ENCODE measurements around the gene SSC4D.
"Not testable (repeated sequence)": the region's sequence is repeated elsewhere in the genome, so short reads cannot be mapped to it uniquely, and the experiment has no call there.

The SSC4D gene

DNA sequence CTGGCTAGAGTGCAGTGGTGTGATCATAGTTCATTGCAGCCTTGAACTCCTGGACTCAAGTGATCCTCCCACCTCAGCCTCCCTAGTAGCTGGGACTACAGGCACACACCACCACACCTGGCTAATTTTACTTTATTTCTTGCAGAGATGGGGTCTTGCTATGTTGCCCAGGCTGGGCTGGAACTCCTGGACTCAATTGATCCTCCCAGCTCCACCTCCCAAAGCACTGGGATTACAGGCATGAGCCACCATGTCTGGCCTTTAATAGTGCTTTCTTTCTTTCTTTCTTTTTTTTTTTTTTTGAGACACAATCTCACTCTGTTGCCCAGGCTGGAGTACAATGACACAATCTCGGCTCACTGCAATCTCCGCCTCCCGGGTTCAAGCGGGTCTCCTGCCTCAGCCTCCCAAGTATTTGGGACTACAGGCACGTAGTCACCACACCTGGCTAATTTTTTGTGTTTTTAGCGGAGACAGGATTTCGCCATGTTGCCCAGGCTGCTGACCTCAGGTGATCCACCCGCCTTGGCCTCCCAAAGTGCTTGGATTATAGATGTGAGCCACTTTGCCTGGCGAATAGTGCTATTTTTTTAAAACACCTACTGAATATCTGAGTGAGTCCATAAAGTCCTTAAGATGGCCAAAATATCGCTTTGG is 8.3 kb upstream of the SSC4D start:
- DNase-seq: not testable (repeated sequence)

GRCh38 chr7:76412249-76412648 is 2.8 kb upstream of the SSC4D start:
- DNase-seq: no peak

GRCh38 chr7:76411626-76412025 is 2.1 kb upstream of the SSC4D start:
- no peak for DNase-seq

DNA sequence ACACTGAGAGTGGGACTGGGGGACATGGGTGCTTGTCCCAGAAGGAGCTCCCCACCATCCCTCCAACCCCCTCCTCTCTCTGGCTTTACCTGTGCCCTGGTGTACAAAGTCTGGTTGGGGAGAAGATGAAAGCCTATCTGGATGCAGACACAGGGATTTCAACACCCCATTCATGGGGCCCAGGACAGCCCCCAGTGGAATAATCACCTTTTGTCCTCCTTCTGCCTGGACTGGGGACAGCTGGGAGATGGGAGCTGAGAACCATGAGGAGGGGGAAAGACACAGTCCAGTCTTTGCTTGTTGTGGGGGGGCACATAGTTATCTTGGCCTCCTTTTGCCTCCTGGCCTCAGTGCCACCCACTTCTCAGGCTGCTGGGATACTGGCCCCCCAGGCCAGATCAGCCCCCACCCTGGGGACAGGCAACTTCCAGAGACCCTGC is 1.4 kb downstream of the SSC4D start:
- DNase-seq: no peak

- no peak for DNase-seq
These were observed 1.8 kb downstream of the SSC4D start for GRCh38 chr7:76407718-76408117.

- no peak for DNase-seq
These were observed 3.8 kb downstream of the SSC4D start for GRCh38 chr7:76405738-76406137.

DNA sequence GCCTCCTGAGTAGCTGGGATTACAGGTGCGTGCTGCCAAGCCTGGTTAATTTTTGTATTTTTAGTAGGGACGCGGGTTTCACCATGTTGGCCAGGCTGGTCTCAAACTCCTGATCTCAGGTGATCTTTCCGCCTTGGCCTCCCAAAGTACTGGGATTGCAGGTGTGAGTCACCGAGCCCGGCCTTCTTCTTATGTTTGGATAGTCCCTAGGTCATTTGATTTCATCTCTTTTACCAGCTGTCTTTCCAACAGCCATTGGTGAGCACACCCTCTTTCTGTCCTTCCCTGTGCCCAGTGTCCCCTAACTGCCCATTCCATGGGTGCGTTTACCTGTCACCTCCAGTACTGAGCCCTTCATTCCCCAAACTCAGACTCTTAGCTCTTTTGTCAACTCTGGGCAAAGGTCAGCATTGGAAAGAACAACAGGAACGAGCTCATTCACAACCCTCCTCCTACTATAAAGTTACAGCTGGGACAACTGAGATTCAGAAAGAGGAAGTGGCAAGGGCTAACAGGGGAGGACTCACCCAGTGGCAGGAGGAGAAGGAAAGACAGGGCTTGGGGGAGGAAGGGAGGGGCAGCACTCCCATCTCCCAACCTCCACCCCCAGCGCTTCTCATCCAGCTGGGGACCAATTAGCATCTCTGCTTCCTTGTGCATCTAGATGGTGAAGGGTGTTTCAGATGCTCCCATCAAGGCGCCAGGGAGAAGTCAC is 5.6 kb downstream of the SSC4D start:
- no peak for DNase-seq

- not testable (repeated sequence) for DNase-seq
These were observed 6.4 kb downstream of the SSC4D start for GRCh38 chr7:76403097-76403496.

- no peak for DNase-seq
These were observed 9.2 kb downstream of the SSC4D start for GRCh38 chr7:76400248-76400647.

DNA sequence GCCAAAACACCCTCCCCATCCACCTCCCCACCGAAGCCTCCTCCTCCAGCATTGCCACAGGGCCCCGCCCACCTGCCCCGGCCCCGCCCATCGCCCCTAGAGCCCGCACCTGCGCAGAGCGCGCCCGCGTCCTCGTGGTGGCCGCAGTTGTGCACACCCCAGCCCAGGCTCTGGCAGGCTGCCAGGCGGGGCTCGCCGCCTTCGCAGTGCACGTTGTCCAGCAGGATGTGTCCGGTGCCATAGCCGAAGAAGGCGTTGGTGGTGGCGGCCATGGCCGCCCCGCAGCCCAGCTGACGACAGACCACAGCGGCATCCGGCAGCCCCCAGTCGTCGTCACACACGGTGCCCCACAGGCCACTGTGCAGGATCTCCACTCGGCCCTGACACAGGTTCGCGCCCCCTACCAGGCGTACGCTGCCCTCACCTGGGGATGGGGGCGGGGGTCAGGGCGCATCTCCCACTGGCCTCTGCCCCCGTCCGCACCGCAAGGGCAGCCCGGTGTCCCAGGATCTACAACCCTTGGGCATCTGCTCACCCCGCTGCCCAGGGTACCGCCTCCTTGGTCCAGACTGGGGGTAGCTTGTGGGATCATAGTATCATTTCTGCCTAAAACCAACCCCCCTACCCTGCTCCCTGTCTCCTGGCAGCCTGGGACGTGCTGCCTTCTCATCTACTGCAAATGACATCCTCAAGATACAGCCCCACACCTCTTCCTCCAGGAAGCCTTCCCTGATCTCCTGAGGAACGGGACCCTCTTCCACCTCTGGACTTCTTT is 11.9 kb downstream of the SSC4D start:
- peak; percentile 80 for DNase-seq

DNA sequence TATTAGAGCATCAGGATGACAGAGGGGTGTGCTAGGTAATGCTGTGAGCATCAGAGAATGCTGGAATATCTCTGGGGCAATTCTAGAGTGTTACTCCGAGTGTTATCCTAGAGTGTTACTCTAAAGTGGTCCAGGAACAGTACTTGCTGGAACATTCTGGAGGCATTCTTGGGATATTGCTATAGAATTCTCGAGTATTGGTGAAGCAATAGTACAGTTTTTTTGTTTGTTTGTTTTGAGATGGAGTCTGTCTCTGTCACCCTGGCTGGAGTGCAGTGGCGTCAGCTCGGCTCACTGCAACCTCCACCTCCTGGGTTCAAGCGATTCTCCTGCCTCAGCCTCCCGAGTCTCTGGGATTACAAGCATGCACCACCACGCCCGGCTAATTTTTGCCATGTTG is 12.6 kb downstream of the SSC4D start:
- DNase-seq: no peak

DNA sequence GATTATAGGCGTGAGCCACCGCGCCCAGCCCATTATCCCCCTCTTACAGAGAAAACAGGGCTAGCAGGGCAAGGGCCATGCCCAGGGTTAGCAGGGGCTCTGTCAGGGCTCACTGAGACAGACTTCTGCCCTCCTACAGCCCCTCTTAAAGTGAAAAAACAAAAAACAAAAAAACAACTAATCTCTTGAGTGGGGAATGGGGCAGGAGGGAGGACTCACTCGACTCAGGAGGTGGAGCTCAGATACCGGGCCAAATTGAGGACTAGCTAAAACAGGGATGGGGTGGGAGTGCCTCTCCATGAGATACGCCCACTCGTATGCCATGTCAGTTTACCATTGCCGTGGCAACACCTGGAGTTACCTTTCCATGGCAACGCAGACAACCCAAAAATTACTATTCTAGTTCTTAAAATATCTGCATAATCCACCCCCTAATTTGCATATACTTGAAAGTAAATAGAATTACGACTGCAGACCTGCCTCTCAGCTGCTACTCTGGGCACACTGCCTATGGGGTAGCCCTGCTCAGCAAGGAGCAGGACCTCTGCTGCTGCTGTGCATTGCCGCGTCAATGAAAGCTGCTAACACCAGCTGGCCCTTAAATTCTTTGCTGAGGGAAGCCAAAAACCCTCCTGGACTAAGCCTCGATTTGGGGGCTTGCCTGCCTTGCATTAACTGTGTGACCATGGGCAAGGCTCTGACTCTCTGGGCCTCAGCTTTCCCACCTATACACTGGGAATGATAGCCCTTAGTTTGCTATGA is 13.4 kb downstream of the SSC4D start:
- no peak for DNase-seq

DNA sequence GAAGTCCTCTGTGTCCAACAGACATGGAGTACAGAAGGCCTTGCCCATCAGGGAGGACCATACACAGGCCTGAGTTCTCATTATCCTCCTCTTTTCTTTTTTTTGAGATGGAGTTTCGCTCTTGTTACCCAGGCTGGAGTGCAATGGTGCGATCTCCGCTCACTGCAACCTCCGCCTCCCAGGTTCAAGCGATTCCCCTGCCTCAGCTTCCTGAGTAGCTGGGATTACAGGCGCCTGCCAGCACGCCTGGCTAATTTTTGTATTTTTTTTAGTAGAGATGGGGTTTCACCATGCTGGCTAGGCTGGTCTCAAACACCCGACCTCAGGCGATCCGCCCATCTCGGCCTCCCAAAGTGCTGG is 13.9 kb downstream of the SSC4D start:
- not testable (repeated sequence) for DNase-seq

DNA sequence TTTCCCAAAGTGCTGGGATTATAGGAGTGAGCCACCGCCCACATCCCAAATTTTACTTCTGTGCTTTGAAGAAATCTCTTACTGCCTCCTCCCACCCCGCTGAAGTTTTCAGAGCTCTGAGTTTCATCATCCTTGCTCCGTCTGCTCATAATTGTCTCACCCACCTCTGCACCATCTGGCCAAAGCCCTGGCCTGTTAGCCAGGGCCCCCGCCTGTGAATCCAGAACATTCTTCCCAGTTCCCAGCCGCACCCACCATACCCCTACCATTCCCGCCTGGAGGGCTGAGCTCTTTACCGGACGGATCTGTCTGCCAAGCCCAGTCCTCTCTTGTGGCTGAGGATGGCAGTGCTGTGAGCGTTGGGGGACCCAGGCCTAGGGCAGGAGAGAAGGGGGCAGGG is 14.5 kb downstream of the SSC4D start:
- DNase-seq: no peak

- peak; percentile 89 for DNase-seq
These were observed 16.1 kb downstream of the SSC4D start for GRCh38 chr7:76393116-76394031.

GRCh38 chr7:76392531-76393115 is 16.9 kb downstream of the SSC4D start:
- DNase-seq: no peak

- DNase-seq: no peak
These were observed 19.4 kb downstream of the SSC4D start for GRCh38 chr7:76390092-76390491.

DNA sequence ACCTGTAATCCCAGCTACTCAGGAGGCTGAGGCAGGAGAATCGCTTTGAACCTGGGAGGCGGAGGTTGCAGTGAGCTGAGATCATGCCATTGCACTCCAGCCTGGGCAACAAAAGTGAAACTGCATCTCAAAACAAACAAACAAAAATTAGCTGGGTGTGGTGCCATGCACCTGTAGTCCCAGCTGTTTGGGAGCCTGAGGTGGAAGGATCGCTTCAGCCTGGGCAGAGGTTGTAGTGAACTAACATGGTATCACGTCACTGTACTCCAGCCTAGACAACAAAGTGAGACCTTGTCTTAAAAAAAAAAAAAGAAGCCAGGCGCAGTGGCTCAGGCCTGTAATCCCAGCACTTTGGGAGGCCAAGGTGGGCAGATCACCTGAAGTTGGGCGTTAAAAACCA is 21.7 kb downstream of the SSC4D start:
- not testable (repeated sequence) for DNase-seq

DNA sequence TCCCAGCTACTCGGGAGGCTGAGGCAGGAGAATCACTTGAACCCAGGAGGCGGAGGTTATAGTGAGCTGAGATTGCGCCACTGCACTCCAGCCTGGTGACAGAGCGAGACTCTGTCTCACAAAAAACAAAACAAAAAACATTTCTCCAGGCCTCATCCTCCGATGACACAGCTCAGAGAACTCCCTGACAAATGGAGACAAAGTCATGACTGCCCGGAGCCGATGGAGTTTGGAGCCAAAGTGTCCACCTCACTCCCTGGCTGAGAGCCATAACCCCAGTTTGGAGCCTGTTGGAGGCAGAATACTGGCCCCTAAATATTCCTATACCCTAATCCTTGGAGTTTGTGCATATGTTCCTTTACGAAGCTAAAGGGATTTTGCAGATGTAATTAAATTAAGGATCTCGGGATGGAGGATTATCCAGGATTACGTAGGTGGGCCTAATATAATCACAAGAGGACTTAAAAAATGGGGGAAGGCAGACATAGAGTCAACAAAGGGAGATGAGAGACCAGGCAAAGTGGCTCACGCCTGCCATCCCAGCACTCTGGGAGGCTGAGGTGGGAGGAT is 22.7 kb downstream of the SSC4D start:
- no peak for DNase-seq

DNA sequence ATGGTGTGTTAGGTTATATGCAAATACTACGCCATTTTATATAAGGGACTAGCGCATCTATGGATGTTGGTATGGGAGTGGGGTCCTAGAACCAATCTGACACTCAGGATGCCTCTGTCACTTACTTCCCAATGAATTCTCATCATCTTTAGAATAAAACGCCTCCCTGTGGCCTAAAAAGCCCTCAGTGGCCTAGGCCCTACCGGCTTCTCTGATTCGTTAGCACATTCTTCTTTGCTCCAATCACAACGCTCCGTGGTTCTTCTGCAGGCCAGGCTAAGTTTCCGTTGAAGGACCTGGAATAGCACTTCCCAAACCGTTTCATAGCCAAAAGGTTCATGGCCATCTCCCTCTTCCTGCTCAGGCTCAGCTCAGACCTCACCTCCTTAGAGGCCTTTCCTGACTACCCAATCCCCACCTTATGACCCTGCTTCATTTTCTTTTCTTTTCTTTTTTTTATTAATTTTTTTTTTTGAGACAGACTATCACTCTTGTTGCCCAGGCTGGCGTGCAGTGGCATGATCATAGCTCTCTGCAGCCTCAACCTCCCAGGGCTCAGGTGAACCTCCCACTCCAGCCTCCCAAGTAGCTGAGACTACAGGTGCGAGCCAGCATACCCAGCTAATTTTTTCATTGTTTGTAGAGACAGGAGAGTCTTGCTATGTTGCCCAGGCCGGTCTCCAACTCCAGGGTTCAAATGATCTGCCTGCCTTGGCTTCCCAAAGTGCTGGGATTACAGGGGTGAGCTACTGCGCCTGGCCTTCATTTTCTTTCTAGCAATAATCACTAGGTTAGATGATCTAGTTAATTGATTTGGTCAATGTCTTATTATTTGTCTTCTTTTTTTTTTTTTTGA is 26.2 kb downstream of the SSC4D start:
- DNase-seq: no peak
